Gastrocnemius medialis (tissue), 4 donors: Measurements from ENCODE around the gene BSDC1.

Experiments used
- CTCF ChIP-seq, 5 experiments: fragments of 450-650 bp in 3 of 5; fragments of 200-600 bp in 2 of 5; sonication (generic) in 2 of 5; IDR thresholded peaks in 4 of 5; conservative IDR thresholded peaks in 1 of 5; 1 replicate in 4 of 5; 2 replicates in 1 of 5; pipeline ENCODE4 v1.5.1; 2016 to 2019; ENCODE audit warnings: antibody characterized with exemption in 5 of 5, mild to moderate bottlenecking in 3 of 5, moderate library complexity in 3 of 5
- POLR2A ChIP-seq, 2 donors: fragments of 450-650 bp; IDR thresholded peaks; one replicate each; pipeline ENCODE4 v1.6.1; 2017; ENCODE audit warnings: antibody characterized with exemption in 2 of 2, mild to moderate bottlenecking in 2 of 2, moderate library complexity in 2 of 2

- TF ChIP-seq POLR2A (IDR thresholded peaks at IDR 0.05) (no peak), CTCF (IDR thresholded peaks at IDR 0.05 in 4 of 5, conservative IDR thresholded peaks at IDR 0.05 in 1 of 5) (no peak)
Observed at GRCh38 chr1:32426489-32427255, 32.4 kb upstream of the BSDC1 start.
